ENCODE measurements around the gene PCNX2. TPM values are rescaled to one million over a fixed set of nuclear protein-coding genes. Genes with fewer than 3 reads are reported as not detected.
A peak's percentile ranks its signal among the peaks of the same experiment; 100 is the strongest.

Gene PCNX2
- total RNA-seq, 2 donors from 2014 or later, result 23.9 to 39.1 TPM

- peaks cover 10% of the 10 kb centered on the region for H3K9me3 ChIP-seq (ENCODE audit: control insufficient read depth, low read length)
- no peak overlapping the region for H3K27ac ChIP-seq (ENCODE audit: low read depth, low read length)
- H3K4me1 ChIP-seq (ENCODE audit: control insufficient read depth, insufficient read depth, low read length), result no peaks in the 10 kb centered on the region
- no peak overlapping the region for H3K4me3 ChIP-seq (ENCODE audit: low read length)
- H3K27ac Mint-ChIP-seq, result no peak overlapping the region
- H3K9me3 Mint-ChIP-seq, result peaks cover 7% of the 10 kb centered on the region
- H3K9ac ChIP-seq (ENCODE audit: extremely low read depth, low read length, poor library complexity, severe bottlenecking), result no peak overlapping the region
- TF ChIP-seq CTCF (conservative IDR thresholded peaks at IDR 0.05), result no peak
- H3K27me3 ChIP-seq (ENCODE audit: control insufficient read depth, insufficient read depth, low read length, poor library complexity, severe bottlenecking), result no peaks in the 10 kb centered on the region
- no peak overlapping the region for H3K4me3 Mint-ChIP-seq
- peaks cover 4% of the 10 kb centered on the region for H3K4me1 Mint-ChIP-seq
- no peaks in the 10 kb centered on the region for H3K27me3 Mint-ChIP-seq (ENCODE audit: insufficient read depth)
- WGBS, 2 experiments (ENCODE audit: insufficient coverage in 1 of 2, insufficient read length in 1 of 2), result 85 to 94% methylated on average over 3 to 8 of the region's 10 CpGs
- peaks cover 28% of the 10 kb centered on the region for H3K36me3 Mint-ChIP-seq (ENCODE audit: low read depth)
- DNase-seq, result no peak
- H3K36me3 ChIP-seq (ENCODE audit: control insufficient read depth, insufficient read depth, low read length), result peaks cover 17% of the 10 kb centered on the region
These were observed 332.5 kb downstream of the PCNX2 start for GRCh38 chr1:232962761-232963745.

GRCh38 chr1:232958067-232958466 is 337.5 kb downstream of the PCNX2 start:
- Mint-ChIP-seq H3K27ac (no peak overlapping the region), H3K27me3 (ENCODE audit: insufficient read depth) (no peaks in the 10 kb centered on the region), H3K4me3 (no peak overlapping the region), H3K4me1 (peaks cover under 1% of the 10 kb centered on the region), H3K36me3 (ENCODE audit: low read depth) (peaks cover 45% of the 10 kb centered on the region), H3K9me3 (peaks cover 13% of the 10 kb centered on the region)
- H3K27me3 ChIP-seq (ENCODE audit: control insufficient read depth, insufficient read depth, low read length, poor library complexity, severe bottlenecking), result no peaks in the 10 kb centered on the region
- no peaks in the 10 kb centered on the region for H3K4me1 ChIP-seq (ENCODE audit: control insufficient read depth, insufficient read depth, low read length)
- peaks cover 22% of the 10 kb centered on the region for H3K9me3 ChIP-seq (ENCODE audit: control insufficient read depth, low read length)
- no peak for DNase-seq
- no peak overlapping the region for H3K9ac ChIP-seq (ENCODE audit: extremely low read depth, low read length, poor library complexity, severe bottlenecking)
- 100% methylated on average over 1 of the region's 1 CpG for WGBS, 2 experiments (ENCODE audit: insufficient coverage in 1 of 2, insufficient read length in 1 of 2)
- H3K36me3 ChIP-seq (ENCODE audit: control insufficient read depth, insufficient read depth, low read length), result peaks cover 38% of the 10 kb centered on the region
- TF ChIP-seq CTCF (conservative IDR thresholded peaks at IDR 0.05), result no peak
- no peak overlapping the region for H3K27ac ChIP-seq (ENCODE audit: low read depth, low read length)
- H3K4me3 ChIP-seq (ENCODE audit: low read length), result peak overlapping the region; percentile 7

GRCh38 chr1:232956081-232956480 is 339.4 kb downstream of the PCNX2 start:
- H3K9me3 ChIP-seq (ENCODE audit: control insufficient read depth, low read length), result peaks cover 22% of the 10 kb centered on the region

More at GRCh38 chr1:232956081-232956480, 339.4 kb downstream of the PCNX2 start:
- Mint-ChIP-seq H3K4me3 (no peak overlapping the region), H3K9me3 (peaks cover 13% of the 10 kb centered on the region), H3K27ac (no peak overlapping the region), H3K27me3 (ENCODE audit: insufficient read depth) (no peaks in the 10 kb centered on the region), H3K4me1 (peaks cover 11% of the 10 kb centered on the region), H3K36me3 (ENCODE audit: low read depth) (peaks cover 43% of the 10 kb centered on the region)
- no peak for DNase-seq
- Histone ChIP-seq H3K9ac (ENCODE audit: extremely low read depth, low read length, poor library complexity, severe bottlenecking) (no peak overlapping the region), H3K27ac (ENCODE audit: low read depth, low read length) (no peak overlapping the region), H3K27me3 (ENCODE audit: control insufficient read depth, insufficient read depth, low read length, poor library complexity, severe bottlenecking) (no peaks in the 10 kb centered on the region), H3K4me1 (ENCODE audit: control insufficient read depth, insufficient read depth, low read length) (no peaks in the 10 kb centered on the region), H3K4me3 (ENCODE audit: low read length) (no peak overlapping the region), H3K36me3 (ENCODE audit: control insufficient read depth, insufficient read depth, low read length) (peaks cover 34% of the 10 kb centered on the region)
- 95 to 96% methylated on average over 6 of the region's 6 CpGs for WGBS, 2 experiments (ENCODE audit: insufficient coverage in 1 of 2, insufficient read length in 1 of 2)
- TF ChIP-seq CTCF (conservative IDR thresholded peaks at IDR 0.05), result no peak

Measured in endodermal cell (in vitro differentiated cells).